Activated T-helper 17 cell treated with anti-CD3 and anti-CD28 coated beads, Interleukin-2, amount 50 U/mL, for 72 hours (primary cell): ENCODE measurements around the gene IST1. TPM values are rescaled to one million over a fixed set of nuclear protein-coding genes. Genes with fewer than 3 reads are reported as not detected.

Source experiments
- ATAC-seq: fragments of 150-1000 bp; cut with Tn5 transposase; replicated peaks from 2 replicates; pipeline ENCODE4 v1.10.0; 2021; ENCODE audit warnings: mild to moderate bottlenecking, moderate library complexity
- H3K27ac Mint-ChIP-seq: one replicate; pipeline ENCODE4 v1.8.0; 2022; ENCODE audit warnings: mixed read lengths
- H3K27me3 Mint-ChIP-seq: one replicate; pipeline ENCODE4 v1.8.0; 2022; ENCODE audit warnings: mixed read lengths
- H3K36me3 Mint-ChIP-seq: one replicate; pipeline ENCODE4 v1.8.0; 2022; ENCODE audit warnings: low read depth, mild to moderate bottlenecking, mixed read lengths
- H3K4me1 Mint-ChIP-seq: one replicate; pipeline ENCODE4 v1.8.0; 2022; ENCODE audit warnings: mixed read lengths
- H3K4me3 Mint-ChIP-seq: one replicate; pipeline ENCODE4 v1.8.0; 2022; ENCODE audit warnings: mild to moderate bottlenecking, mixed read lengths
- H3K9me3 Mint-ChIP-seq: one replicate; pipeline ENCODE4 v1.8.0; 2022; ENCODE audit warnings: mixed read lengths
- total RNA-seq, 2 donors: library from RNA; stranded (reverse); gene quantifications; one replicate each; pipeline ENCODE4 v1.2.3, GENCODE V29; 2022

Gene IST1
- total RNA-seq, 2 donors from 2014 or later: 159 to 217 TPM

DNA sequence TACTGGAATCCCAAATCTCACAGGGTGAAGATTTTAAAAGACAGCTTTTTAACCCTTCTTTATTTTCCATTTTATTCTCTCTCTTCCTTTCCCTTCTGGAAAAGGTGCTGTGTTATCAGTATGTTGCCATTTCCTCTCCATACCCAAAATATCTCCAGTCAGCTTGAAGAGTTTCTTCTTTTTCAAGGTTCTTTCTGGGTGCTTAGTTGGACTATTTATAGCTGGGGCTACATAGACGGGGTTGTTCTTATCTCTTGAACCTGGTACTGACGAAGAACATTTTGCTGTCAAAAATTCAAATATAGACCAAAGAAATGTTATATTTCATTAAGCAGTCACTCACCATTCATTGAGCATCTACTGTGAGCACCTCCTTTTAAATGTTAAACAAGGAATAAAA, 48.6 kb downstream of the IST1 start:
- ATAC-seq: no peak
- Mint-ChIP-seq H3K27ac (no peak overlapping the region), H3K4me3 (no peak overlapping the region), H3K9me3 (no peaks in the 10 kb centered on the region), H3K4me1 (no peaks in the 10 kb centered on the region), H3K27me3 (peaks cover 6% of the 10 kb centered on the region), H3K36me3 (no peaks in the 10 kb centered on the region)

DNA sequence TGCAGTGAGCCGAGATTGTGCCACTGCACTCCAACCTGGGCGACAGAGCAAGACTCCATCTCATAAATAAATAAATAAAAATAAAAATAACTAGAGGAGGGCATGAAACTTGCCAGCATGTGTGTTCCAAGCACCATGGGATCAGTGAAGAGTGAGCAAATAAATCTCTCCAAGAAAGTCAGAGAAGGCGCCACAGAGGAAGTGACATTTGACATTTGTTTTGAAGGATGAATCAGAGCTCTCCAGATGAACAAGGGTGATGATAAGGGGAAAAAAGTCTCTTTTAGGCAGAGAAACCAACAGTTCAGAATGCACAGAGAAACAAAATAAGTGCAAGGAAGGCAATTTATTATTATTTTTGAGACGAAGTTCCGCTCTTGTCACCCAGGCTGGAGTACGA, 50.3 kb downstream of the IST1 start:
- Mint-ChIP-seq H3K9me3 (no peaks in the 10 kb centered on the region), H3K4me3 (no peak overlapping the region), H3K27me3 (peaks cover 11% of the 10 kb centered on the region), H3K27ac (no peak overlapping the region), H3K4me1 (no peaks in the 10 kb centered on the region), H3K36me3 (no peaks in the 10 kb centered on the region)
- ATAC-seq: no peak

DNA sequence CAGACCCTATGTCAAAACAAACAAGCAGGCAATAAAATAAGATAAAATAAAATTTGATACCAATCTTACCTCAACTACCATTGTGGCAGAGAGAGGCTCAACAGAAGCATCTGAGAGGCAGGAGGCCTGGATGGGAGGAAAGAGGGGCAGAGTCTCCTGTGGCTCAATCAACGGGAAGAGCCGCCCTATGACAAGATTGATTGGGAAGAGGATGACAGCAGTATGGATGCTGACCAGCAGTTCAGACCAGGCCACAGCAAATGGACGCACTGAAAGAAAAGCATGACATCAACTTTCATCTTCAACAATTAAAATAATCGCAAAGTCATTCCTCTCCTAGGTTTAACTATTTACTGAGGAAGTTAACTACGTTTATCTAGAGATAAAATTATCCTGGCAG, 57.5 kb downstream of the IST1 start:
- H3K4me3 Mint-ChIP-seq: no peak overlapping the region
- peaks cover 5% of the 10 kb centered on the region for H3K27me3 Mint-ChIP-seq
- no peak for ATAC-seq
- H3K9me3 Mint-ChIP-seq: no peaks in the 10 kb centered on the region
- H3K27ac Mint-ChIP-seq: no peak overlapping the region
- no peaks in the 10 kb centered on the region for H3K4me1 Mint-ChIP-seq
- H3K36me3 Mint-ChIP-seq: no peaks in the 10 kb centered on the region

DNA sequence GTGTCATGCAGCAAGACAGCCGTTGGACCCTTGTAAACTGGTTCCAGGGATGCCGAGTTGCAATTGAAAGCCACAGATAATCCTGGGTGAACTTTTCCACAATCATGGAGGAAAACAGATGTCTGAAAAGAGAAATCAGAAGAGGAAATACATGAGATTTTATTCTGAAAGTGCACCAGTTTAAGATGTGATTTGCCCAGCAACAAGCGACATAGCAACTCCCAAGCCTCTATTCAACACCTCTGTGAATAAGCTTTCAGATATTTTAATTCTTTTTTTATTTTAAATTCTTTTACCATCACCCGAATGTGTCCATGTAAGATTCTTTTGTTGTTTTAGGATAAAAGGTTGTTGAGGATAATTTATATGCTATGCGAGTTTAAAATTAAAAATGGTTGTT, 58.8 kb downstream of the IST1 start:
- H3K36me3 Mint-ChIP-seq: no peaks in the 10 kb centered on the region
- no peaks in the 10 kb centered on the region for H3K4me1 Mint-ChIP-seq
- H3K4me3 Mint-ChIP-seq: no peak overlapping the region
- no peaks in the 10 kb centered on the region for H3K9me3 Mint-ChIP-seq
- no peak overlapping the region for H3K27ac Mint-ChIP-seq
- peaks cover 5% of the 10 kb centered on the region for H3K27me3 Mint-ChIP-seq
- ATAC-seq: no peak

DNA sequence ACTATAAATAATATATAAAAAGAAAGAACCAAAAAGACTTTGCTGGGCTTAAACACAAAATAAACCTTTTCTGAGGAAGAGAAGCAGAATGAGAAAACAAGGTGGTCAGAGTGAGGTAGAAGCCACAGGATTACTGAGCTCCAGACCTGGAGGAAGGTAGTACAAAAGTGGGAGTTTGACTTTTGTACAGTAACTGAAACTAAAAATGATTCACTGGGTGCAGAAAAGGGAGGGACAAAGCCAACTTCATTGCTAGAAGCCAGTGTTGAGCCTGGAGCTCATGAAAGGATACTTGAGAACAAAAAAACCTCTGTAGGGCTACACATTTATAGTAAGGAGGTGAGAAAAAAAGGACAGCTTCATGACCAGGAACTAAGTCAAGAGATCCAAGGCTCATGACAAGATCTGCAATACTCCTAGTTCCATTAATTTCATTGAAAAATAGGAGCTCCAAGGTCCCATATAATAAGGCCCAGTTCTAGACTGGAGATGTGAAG, 59.4 kb downstream of the IST1 start:
- peak; percentile 53 for ATAC-seq
- Mint-ChIP-seq H3K4me3 (no peak overlapping the region), H3K27me3 (peaks cover 4% of the 10 kb centered on the region), H3K27ac (no peak overlapping the region), H3K4me1 (no peaks in the 10 kb centered on the region), H3K9me3 (no peaks in the 10 kb centered on the region), H3K36me3 (no peaks in the 10 kb centered on the region)

DNA sequence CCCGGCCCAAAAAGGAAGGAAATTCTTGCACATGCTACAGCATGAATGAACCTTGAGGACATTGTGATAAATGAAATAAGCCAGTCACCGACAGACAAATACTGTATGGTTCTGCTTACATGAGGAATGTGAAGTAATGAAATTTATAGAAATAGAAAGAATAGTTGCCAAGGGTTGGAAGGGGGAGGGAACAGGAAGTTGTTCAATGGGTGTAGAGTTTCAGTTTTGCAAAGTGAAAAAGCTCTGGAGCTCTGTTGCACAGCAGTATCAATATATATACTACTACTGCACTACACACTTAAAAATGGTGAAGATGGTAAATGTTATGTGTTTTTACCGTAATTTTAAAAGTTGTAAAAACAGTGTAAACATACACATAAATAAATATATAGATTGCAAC, 61.2 kb downstream of the IST1 start:
- Mint-ChIP-seq H3K9me3 (no peaks in the 10 kb centered on the region), H3K27me3 (no peaks in the 10 kb centered on the region), H3K4me3 (no peak overlapping the region), H3K27ac (no peak overlapping the region), H3K4me1 (peaks cover 2% of the 10 kb centered on the region), H3K36me3 (no peaks in the 10 kb centered on the region)
- no peak for ATAC-seq

DNA sequence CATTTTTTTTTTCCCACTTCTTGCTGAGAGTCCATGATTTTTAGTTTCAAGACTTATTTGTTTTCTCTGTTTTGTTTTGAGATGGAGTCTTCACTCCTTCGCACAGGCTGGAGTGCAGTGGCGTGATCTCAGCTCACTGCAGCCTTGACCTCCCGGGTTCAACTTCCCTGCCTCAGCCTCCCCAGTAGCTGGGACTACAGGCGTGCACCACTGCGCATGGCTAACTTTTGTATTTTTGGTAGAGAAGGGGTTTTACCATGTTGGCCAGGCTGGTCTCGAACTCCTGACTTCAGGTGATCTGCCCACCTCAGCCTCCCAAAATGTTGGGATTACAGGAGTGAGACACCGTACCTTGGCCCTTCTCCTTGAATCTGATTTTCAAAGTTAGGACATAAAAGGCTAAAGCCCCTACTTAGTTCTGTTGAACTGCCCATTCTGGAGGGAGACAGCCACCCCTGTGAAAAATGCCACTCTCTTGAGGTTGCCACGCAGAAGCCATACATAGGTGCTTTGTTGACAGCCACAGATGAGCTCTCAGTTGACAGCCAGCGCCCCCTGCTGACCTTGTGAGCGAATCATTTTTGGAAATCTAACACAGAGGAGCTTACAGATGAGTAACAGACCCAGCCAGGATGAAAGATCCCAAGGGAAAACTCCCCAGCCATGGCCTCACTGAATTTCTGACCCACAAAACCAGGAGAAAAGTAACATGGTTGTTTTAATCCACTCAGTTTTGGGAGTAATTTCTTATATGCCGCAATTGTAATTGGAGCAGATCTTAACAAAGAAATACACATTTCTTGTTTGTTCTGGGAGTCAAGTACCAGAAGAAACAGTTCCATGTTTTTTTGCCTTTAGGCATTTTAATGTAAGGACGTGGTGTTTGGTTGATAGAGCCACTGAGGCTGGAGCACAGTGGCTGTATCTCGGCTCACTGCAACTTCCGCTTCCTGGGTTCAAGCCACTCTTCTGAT, 66.0 kb downstream of the IST1 start:
- Mint-ChIP-seq H3K27ac (no peak overlapping the region), H3K9me3 (no peaks in the 10 kb centered on the region), H3K27me3 (no peaks in the 10 kb centered on the region), H3K36me3 (no peaks in the 10 kb centered on the region), H3K4me1 (peaks cover 4% of the 10 kb centered on the region), H3K4me3 (no peak overlapping the region)
- ATAC-seq: peak; percentile 93

DNA sequence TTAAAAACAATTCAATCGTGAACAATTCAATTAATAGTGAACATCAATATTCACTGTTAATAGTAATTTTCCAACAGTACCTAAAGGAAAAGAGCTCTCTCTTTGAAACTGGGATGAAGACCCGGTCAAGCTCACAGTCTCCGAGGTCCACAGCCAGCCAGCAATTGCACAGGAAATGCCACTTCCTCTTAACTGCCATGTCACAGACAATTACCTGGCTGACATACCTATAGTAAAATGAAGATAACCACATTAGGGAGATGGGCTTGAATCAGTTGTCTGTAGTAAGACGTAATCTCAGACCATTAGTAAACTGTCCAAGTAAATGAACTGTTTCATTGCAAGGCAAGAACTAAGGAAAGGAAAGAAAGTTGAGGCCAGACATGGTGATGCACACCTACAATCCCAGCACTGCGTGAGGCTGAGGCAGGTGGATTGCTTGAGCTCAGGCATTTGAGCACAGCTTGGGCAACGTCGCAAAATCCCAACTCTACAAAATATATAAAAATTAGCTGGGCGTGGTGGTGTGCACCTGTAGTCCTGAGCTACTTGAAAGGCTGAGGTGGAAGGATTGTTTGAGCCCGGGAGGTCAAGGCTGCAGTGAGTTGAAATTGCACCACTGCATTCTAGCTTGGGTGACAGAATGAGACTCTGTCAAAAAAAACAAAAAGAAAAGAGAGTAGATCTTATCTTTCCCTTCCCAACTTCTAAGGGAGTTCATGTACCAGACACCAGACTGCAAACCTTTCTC, 68.0 kb downstream of the IST1 start:
- no peaks in the 10 kb centered on the region for H3K36me3 Mint-ChIP-seq
- no peak overlapping the region for H3K4me3 Mint-ChIP-seq
- H3K27me3 Mint-ChIP-seq: no peaks in the 10 kb centered on the region
- H3K27ac Mint-ChIP-seq: no peak overlapping the region
- H3K4me1 Mint-ChIP-seq: peaks cover 4% of the 10 kb centered on the region
- ATAC-seq: no peak
- H3K9me3 Mint-ChIP-seq: no peaks in the 10 kb centered on the region

DNA sequence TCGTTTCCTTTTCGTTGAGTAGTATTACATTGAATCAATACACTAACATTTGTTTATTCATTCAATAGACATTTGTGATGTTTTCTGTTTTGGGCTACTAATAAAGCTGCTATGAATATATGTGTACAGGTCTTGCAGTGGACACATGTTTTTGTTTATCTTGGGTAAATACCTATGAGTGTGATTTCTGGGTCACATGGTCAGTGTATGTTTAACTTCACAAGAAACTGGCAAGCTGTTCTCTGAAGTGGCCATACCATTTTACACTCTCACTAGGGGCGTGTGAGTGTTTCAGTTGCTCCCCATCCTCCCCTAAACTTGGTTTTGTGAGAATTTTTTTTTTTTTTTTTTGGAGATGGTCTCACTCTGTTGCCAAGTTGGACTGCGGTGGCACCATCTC, 69.9 kb downstream of the IST1 start:
- Mint-ChIP-seq H3K4me3 (no peak overlapping the region), H3K4me1 (peaks cover 4% of the 10 kb centered on the region), H3K27me3 (no peaks in the 10 kb centered on the region), H3K9me3 (no peaks in the 10 kb centered on the region), H3K27ac (no peak overlapping the region), H3K36me3 (no peaks in the 10 kb centered on the region)
- no peak for ATAC-seq

DNA sequence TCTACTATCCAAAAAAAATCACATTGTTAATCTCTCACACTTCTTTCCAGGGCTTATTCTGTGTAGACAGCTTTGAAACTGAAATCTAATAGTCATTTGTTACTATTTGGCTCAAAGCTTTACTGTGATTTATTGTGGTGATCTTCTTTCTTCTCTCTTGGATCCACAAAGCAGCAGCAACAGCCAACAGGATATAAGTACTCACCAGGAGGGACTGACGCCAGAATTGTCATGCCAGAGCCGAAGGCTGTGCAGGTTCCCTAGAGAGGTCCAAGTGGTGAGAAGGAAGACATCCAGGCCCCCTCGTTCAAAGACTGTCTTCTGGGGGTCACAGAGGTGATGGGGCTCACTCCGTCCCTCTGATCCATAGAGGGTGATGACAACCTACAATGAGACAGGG, 71.6 kb downstream of the IST1 start:
- H3K36me3 Mint-ChIP-seq: no peaks in the 10 kb centered on the region
- ATAC-seq: no peak
- H3K27me3 Mint-ChIP-seq: no peaks in the 10 kb centered on the region
- no peaks in the 10 kb centered on the region for H3K4me1 Mint-ChIP-seq
- H3K27ac Mint-ChIP-seq: no peak overlapping the region
- H3K9me3 Mint-ChIP-seq: no peaks in the 10 kb centered on the region
- no peak overlapping the region for H3K4me3 Mint-ChIP-seq

DNA sequence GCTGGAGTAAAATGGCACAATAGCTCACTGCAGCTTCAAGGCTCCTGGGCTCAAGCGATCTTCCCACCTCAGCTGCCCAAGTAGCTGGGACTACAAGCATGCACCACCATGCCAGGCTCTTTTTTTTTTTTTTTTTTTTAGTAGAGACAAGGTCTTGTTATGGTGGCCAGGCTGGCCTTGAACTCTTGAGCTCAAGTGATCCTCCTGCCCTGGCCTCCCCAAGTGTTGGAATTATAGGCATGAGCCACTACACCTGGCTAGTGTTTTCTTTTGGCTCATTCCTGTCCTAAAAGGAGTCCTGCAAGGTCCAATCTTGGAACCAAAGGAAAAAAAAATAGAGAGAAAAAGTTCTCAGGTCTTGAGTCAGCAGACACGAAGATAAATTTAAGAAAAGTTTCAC, 74.0 kb downstream of the IST1 start:
- Mint-ChIP-seq H3K9me3 (no peaks in the 10 kb centered on the region), H3K4me1 (no peaks in the 10 kb centered on the region), H3K36me3 (no peaks in the 10 kb centered on the region), H3K27me3 (no peaks in the 10 kb centered on the region), H3K4me3 (no peak overlapping the region), H3K27ac (no peak overlapping the region)
- no peak for ATAC-seq

DNA sequence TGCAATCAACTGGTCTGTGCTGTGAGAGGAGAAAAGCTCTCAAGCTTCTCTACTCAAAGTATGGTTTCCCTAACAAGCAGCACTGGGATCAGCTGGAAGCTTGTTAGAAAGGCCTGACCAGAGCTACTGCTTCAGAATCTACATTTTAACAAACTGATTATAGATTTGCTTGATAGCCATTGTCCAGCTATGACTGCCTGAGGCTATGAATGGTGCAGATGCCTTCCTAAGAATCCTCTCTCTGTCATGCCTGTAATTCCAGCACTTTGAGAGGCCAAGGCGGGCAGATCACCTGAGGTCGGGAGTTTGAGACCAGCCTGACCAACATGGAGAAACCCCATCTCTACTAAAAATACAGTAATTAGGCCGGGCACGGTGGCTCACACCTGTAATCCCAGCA, 76.2 kb downstream of the IST1 start:
- no peaks in the 10 kb centered on the region for H3K27me3 Mint-ChIP-seq
- H3K4me1 Mint-ChIP-seq: no peaks in the 10 kb centered on the region
- no peak overlapping the region for H3K4me3 Mint-ChIP-seq
- ATAC-seq: no peak
- H3K36me3 Mint-ChIP-seq: no peaks in the 10 kb centered on the region
- no peaks in the 10 kb centered on the region for H3K9me3 Mint-ChIP-seq
- no peak overlapping the region for H3K27ac Mint-ChIP-seq

DNA sequence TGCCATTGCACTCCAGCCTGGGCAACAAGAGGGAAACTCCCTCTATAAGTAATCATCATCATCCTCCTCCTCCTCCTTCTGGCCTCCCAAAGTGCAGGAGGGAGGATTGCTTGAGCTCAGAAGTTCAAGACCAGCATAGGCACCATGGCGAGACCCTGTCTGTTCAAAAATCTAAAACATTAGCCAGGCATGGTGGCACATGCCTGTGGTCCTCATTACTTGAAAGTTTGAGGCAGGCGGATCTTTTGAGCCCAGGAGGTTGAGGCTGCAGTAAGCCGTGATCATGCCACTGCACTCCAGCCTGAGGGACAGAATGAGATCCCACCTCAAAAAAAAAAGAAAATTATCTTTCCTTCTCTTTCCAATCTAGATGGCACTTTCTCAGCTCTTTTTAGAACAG, 77.0 kb downstream of the IST1 start:
- Mint-ChIP-seq H3K27ac (no peak overlapping the region), H3K27me3 (no peaks in the 10 kb centered on the region), H3K9me3 (no peaks in the 10 kb centered on the region), H3K4me3 (no peak overlapping the region), H3K4me1 (no peaks in the 10 kb centered on the region), H3K36me3 (no peaks in the 10 kb centered on the region)
- ATAC-seq: no peak

DNA sequence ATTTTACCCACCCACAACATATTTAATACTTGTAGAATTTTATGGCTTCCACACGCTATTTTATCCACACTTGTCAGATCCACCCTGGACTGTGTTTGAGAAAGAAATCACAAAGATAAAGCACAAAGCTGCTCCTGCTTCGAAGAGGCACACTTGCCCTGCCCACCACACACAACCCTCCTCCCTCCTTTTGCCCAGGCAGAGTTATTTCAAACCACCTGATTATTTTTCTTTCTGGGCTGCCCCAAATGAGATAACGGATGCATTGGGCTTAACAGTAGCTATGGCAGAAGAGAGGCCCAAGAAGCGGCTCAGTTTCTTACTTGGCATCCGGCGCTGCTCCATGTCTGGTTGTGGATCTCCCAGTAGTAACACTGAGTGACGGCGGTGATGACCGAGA, 77.7 kb downstream of the IST1 start:
- H3K9me3 Mint-ChIP-seq: no peaks in the 10 kb centered on the region
- no peaks in the 10 kb centered on the region for H3K36me3 Mint-ChIP-seq
- no peaks in the 10 kb centered on the region for H3K4me1 Mint-ChIP-seq
- ATAC-seq: no peak
- no peak overlapping the region for H3K4me3 Mint-ChIP-seq
- no peak overlapping the region for H3K27ac Mint-ChIP-seq
- no peaks in the 10 kb centered on the region for H3K27me3 Mint-ChIP-seq
